Stimulated activated CD4-positive, alpha-beta T cell treated with anti-CD3 and anti-CD28 coated beads, TNF-alpha, amount 100 ng/mL, for 24 hours (primary cell): ENCODE measurements around the gene DAPK2.
"Not testable (repeated sequence)": the region's sequence is repeated elsewhere in the genome, so short reads cannot be mapped to it uniquely, and the experiment has no call there.

Source experiments
- DNase-seq, 3 experiments: peaks; one replicate each; pipeline ENCODE4 v3.0.0-alpha.2; 2020; ENCODE audit warnings: low read depth in 3 of 3

DAPK2 gene

DNA sequence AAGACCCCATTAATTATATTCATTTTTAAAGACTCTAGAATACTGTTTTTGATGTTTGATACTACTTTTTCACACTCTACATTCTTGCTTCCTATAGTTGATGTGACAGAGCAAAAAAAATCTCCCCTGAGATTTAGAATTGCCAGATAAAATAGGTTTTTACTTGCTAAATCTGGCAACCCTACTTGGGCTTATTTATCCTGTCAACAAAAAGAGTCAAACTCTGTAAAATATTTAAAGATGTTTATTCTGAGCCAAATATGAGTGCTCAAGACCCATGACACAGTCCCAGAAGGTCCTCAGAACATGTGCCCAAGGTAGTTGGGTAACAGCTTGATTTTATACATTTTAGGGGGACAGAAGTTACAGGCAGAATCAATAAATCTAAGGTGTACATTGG lies 72.3 kb downstream of the DAPK2 start:
- no peak for DNase-seq

DNA sequence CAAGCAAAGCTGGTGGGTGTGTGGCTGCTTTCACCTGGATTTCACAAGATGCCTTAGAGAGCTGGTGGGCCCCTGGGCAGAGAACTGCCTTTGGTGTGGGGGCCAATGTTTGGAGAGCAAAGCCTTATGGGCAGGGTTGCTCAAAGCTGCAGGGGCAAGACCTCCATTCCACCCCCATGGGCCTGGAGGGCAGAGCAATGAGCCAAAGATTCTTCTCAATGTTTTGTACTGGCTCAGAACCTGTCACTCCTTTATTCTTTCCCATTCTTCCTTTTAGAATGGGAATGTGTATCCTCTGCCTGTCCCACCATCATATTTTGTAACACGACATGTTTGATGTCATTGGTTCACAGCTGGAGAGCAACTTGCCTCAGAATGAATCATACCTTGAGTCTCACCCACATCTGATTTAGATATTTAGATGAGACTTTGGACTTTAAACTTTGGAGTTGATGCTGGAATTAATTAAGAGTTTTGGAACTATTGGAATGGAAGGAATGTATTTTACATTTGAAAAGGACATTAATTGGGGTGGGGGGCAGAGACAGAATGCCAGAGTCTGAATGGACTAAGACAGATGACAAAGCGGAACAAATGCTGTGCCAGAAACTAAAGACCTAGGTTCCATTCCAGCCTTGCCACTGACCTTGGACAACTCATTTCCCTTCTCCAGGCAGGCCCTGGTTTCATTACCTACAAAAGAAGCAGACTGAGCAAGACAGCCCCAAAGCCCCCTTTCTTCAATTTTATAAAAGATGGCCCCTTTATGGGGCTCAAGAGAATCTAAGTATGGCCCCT lies 72.9 kb downstream of the DAPK2 start:
- DNase-seq, result no peak

DNA sequence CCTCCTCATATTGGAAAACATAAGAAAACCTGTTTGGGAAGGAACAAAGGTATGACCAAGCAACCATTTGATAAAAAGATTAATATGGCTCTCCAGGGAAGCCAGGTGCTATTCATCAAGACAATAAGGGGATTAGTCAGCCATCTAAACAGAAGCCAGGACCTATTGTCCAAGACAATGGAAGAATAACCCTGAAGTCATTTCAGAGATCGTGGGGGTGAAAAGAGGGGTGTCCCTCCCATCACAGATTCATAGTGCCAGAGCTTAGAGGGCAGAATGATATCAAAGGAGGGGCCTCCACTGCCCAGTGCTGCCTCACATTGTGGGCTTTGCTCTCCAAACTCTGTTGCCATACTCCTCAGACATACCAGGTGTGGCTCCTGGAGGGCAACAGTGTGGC lies 73.5 kb downstream of the DAPK2 start:
- no peak for DNase-seq

DNA sequence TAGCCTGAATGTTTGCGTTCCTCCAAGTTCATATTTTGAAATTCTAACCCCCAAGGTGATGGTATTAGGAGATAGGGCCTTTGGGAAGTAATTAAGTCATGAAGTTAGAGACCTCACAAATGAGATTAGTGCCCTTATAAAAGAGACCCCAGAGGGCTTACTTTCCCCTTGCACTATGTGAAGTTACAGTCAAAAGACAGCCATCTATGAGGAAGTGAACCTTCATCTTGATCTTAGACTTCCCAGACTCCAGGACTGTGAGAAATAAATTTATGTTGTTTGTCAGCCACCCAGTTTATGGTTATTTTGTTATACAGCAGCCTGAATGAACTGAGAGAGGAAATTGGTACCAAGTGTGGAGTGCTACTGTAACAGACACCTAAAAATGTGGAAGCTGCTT lies 74.4 kb downstream of the DAPK2 start:
- DNase-seq, result no peak

DNA sequence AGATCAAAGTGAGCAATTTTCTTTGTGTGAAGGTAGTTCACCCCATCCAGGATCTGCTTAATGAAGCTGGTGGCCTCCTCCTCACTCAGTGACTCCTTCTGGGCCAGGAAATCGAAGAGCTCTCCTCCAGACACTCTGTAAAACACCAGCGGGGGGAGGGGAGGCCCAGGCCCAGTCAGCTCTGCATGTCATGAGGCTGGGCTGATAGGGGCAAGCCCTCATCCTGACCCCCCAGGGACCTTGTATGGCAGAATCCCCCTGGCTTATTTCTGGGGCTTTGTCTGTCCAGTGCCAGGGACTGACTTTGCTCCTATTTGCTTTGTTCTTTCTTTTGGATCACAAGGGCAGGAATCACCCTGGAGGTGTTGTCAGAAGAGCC lies 74.9 kb downstream of the DAPK2 start:
- DNase-seq, result peak in 2 of 3 experiments; percentile 14 to 51

DNA sequence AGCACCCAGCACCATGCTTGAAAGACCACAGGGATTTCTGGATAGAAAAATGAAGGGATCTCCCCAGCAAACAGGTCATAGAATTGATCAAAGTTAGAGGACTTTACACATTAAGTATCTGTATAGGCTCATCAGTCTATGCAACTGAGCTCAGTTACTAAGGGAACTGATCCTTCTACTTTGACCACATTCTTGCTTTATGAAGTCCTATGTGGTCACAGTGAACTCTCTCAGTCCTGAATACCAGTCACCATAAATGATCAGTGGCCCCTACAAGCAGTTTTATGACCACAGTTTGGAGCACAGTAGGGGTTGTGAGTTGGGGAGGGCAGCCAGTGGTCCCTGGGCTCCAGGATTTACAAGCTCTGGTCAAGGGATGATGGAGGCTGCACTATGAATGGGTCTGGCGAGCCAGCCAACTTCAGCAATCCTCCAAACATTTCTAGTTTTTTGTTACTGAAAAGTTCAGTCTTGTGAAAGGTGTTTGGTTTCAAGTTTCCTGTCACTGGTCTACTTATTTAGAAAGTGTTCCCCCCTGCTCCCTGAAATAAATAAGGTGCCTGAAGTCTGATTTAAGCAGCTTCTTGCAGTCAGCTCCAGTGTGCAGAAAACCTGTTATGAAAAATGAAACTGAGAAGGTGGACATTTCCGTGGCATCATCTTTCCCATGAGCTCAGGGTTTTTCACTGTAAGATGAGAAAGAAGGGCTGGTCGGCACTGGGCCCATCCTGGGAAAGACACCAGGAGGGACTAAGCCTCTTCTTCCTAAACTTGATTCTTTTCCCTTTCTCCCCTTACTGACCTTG lies 75.5 kb downstream of the DAPK2 start:
- DNase-seq, result peak in 1 of 3 experiments; percentile 7

DNA sequence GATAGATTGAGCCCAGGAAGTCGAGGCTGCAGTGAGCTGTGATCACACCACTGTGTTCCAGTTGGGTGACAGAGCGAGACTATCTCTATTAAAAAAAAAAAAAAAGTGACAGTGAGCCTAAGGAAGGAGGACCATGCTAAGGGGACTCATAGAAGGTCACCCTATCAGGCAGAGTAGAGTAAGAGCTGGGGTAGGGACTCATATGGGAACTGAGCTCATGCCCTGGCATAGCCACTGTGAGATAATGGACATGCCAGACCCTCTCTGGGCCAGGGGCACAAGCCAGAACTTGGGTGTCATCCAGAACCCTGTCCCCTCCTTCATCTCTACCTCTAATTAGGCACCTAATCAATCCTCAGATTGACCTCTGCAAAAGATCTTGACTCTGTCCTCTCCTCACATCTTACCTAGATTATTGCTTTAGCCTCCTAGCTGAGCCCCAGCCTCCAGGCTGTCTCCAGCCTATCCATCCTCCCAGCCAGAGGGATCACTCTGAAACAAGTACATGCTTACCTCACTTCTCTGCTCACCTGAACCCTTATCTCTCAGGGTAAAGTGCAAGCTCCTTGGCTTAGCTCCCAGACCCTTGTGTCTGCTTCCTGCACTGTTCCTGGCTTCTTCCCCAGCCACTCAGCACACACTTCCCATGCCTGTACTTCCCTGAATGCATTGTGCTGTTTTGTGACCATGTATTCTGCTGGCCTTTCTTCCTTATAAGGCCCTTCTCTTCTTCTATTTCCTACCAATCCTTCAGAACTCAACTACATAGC lies 76.4 kb downstream of the DAPK2 start:
- DNase-seq, result no peak

DNA sequence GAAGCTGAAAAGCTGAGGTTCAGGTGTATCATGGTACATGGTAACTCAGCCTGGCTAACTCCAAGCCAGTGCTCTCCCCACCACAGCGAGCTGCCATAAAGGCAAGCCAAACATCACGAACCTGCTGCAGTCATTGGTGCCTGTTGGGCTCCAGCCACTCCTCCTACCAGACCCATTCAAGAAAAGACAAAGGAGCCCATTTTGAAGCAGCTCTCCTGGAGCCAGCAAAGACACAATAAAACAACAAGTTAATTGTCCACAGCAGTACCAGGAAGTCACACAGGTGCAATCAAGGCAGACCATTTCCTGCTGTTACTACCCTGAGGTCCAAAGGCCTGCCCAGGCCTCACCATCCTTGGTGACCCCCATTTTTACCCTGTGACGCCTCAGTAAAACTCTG lies 77.6 kb downstream of the DAPK2 start:
- no peak for DNase-seq

DNA sequence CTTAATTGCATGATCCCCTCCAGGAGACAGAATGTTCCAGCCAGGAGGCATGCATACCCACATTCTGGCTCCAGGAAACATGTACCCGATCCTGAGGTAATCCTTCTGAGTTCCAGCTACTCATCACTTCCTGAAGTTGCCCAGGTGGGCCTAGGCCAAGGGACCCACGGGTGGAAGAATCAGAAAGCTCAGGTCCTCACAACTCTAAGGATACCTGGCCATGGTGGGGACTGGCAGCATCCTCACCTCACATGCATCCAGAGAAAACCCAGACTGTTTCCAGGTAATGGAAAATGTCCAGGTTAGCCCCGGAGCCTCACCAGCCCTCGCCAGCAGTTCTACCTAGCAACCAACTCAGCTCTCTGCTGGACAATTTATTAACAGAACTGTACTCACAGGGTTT lies 78.2 kb downstream of the DAPK2 start:
- DNase-seq, result no peak

DNA sequence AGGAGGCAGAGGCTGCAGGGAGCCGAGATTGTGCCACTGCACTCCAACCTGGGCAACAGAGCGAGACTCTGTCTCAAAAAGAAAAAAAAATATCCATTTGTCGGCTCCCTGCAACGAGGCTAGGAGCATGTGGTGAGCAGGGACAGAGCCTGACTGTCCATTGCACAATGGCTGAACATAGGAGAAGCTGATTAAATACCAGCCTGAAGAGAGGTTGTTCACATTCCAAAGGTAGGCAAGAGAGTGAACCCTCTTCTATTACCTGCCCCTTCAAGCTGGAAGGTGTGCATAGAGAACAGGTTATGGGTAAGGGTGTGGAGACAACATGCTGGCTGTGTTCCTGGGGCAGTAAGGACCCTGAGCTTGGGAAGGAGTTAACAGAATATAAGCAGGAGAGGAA lies 78.7 kb downstream of the DAPK2 start:
- no peak for DNase-seq

DNA sequence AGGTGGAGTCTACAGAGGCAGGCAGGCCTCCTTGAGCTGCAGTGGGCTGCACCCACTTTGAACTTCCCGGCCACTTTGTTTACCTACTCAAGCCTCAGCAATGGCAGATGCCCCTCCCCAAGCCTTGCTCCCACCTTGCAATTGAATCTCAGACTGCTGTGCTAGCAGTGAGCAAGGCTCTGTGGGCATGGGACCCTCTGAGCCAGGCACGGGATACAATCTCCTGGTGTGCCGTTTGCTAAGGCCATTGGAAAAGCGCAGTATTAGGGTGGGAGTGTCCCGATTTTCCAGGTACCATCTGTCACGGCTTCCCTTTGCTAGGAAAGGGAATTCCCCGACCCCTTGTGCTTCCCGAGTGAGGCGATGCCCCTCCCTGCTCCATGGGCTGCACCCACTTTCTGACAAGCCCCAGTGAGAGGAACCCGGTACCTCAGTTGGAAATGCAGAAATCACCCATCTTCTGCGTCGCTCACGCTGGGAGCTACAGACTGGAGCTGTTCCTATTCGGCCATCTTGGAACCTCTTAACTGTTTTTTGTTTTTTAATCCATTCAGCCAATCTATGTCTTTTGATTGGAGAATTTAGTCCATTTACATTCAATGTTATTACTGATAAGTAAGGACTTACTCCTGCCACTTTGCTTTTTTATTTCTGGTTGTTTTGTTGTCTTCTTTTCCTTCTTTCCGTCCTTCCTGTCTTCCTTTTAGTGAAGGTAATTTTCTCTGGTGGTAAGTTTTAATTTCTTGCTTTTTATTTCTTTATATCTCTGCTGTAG lies 83.2 kb downstream of the DAPK2 start:
- not testable (repeated sequence) for DNase-seq

DNA sequence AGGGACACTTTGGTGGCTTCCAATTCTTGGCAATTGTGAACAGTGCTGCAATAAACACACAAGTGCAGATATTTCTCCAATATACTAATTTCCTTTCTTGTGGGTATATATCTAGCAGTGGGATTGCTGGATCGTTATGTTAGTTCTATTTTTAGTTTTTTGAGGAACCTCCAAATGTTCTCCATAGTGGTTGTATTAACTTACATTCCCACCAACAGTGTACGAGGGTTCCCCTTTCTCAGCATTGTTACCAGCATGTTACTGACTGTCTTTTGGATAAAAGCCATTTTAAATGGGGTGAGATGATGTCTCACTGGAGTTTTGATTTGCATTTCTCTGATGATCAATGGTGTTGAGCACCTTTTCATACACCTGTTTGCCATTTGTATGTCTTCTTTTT lies 92.8 kb downstream of the DAPK2 start:
- no peak for DNase-seq

DNA sequence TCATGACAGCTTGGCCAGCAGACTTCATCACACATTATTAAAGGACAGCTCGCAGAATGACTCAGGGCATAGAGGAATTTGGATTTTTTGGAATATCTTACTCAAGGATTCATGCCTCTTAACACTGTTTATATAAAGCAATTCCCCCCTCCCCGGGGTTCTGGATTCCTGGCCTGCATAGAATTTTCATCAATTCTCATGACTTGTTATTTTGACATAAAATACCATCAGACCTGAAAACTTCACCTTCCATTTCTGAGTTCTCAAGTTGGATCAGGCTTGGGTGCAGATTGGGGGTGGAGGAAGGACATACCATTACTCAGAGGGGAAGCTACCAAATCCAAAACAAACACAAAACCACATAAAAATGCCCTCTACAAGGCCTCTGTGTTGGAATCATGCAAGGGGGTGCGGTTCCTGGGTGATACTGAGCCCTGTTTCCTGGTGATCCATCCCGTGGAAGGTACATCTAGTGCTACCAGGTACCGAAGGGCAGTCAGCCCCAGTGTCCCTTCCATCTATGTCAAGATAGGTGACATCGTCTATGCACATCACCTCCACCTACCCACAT lies 95.3 kb downstream of the DAPK2 start:
- DNase-seq, result no peak

DNA sequence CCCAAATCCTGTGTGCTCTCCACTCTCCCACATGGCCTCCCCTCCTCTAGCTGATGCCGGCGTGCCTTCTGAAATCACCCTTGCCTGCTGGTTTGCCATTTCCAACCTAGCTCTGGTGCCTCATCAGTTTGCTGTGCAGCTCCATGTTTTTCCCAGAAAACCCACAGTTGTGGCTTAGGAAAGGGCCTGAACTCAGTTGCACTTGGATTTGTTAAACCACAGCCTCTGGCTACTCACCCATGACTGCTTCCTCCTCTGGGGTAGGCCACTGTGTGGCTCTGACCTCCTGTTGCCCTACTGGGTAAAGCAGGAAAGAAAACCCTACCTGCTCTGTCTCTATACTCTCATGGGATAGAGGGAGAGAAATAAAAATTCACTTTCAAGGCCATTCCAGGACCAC lies 97.3 kb downstream of the DAPK2 start:
- no peak for DNase-seq

DNA sequence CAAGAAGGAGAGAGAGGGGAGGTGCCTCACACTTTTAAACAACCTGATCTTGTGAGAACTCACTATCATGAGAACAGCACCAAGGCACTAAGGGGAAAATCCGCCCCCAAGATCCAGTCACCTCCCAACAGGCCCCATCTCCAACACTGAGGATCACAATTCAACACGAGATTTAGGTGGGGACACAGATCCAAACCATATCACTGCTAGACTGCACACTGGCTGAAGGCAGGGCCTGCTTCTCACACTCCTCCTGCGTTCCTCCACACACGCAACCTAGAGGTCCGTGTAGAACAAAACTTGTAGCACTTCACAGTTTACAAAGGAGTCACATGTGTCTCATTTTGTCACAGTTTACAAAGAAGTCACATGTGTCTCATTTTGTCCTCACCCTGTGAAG lies 97.8 kb downstream of the DAPK2 start:
- no peak for DNase-seq

DNA sequence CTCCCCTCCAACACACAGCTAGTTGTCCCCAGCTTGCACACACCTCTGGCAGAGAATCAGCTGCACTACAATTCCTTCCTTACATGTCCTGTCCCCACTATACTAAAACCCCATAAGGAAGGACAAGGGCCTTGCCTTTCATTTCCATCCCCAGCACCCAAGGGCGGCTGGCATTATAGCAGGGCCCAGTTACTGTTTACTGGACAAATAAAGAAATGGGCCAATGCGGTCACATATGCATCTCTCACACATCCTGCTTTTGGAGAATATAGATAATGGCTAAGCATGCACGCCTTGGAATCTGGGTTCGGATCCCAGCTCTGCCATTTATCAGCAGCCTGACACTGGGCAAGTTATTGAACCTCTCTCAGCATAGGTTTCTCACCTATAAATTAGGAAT lies 99.1 kb downstream of the DAPK2 start:
- DNase-seq, result no peak

DNA sequence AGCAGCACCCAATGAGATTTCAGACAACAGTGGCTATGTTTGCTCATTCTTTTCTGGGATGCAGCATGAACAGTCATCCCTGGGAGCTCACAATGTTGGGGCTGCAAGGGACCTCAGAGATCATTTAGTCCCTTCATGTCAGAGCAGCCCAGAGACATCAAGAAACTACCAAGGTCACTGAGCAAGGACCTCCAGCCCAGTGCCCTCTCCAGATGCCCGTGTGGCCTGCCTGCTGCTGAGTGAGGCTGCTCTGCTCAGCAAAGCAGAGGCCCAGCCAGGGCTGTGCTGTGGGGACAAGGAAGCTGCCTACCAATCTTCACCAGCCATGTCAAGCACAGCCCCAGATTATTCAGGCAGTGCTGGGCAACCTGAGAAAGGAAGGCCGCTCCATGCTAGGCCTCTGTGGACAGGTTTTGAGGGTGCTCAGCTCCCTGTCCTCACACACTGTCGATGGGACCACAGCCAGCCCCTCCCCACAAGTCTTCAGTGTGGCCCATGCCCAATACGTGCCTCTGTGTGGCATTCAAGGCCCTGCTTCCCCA lies 99.7 kb downstream of the DAPK2 start:
- DNase-seq, result no peak

DNA sequence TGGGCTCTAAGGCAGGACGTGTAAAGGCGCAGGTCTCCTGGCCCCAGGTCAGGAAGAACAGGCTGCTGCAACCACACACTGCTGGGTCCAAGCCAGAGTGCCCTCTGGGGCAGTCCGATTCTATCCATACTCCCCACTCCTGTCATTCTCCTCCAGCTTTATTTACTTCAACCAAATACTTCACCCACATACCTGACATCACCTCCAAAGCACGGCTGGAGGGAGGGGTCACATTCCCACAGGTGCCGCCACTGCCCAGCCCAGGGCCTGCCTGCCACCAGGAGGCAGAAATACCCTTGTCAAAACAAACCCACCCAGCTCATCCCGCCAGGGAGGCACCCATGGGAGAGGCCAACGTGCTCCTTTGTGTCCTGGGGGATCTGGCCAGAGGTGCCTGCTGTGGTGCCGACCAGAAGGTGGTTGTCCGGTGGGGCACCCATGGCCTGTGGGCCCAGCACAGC lies 100.4 kb downstream of the DAPK2 start:
- DNase-seq, result no peak

DNA sequence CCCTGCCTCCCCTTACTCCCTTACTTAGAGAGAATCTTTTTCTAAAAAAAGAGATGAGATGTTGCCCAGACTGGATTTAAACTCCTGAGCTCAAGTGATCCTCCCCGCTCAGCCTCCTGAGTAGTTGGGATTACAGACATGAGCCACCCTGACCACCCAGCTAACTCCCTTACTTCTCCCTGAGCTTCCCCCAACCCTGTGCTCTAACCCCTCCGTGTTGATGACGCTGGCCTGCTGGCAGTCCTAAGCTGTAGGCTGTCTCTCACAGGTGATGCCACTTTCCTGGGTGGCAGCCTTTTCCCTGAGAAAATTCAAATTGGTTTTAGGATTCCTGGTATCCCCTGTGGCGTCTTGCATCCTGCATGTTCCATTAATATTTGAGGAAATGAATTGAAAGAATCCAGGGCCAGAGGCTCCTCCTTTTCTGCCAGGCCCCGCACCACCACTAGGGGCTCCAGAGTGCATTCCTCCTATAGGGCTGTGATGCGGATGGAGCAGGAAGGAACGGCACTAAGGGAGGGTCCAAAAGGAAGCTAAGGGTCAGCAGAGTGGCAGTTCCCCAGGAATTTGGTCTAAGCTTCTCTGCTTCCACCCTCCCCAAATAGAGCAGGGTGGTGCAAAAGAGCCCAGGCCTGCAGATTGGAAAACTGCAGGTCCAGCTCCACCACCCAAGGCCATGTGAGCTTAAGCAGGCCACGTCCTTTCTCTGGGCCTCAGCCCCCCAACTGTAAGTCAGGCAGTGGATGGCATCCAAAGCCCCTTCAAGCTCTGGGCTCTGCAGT lies 101.1 kb downstream of the DAPK2 start:
- DNase-seq, result peak; percentile 26 to 69 (median 40)

DNA sequence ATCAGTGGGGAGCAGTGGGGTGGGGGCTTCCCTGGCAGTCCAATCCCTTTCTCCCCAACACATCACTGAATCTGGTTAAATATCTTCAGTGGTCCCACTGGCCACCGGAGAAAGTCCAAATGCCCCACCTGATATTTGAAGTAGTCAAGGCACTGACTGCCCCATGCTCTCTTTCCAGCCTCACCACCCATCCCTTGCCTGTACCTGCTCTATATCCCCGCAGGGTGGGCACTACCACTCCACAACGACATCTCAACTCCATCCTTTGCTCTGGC lies 101.7 kb downstream of the DAPK2 start:
- no peak for DNase-seq
